K562 (cell line): ENCODE results near the gene DOK7. TPM values are rescaled to one million over a fixed set of nuclear protein-coding genes. Genes with fewer than 3 reads are reported as not detected.
A peak's percentile ranks its signal among the peaks of the same experiment; 100 is the strongest.

Experiments
- ARID2 ChIP-seq: fragments of 450-650 bp; IDR thresholded peaks from 2 replicates; pipeline ENCODE4 v1.6.1; 2017; ENCODE audit warnings: antibody characterized with exemption, mild to moderate bottlenecking
- CC2D1A ChIP-seq: fragments of 450-650 bp; IDR thresholded peaks from 2 replicates; pipeline ENCODE4 v1.6.1; 2017; ENCODE audit warnings: mild to moderate bottlenecking
- CTBP1 ChIP-seq: fragments of 450-650 bp; IDR thresholded peaks from 2 replicates; pipeline ENCODE4 v1.6.1; 2016; ENCODE audit warnings: borderline replicate concordance
- FIP1L1 ChIP-seq: fragments of 200-400 bp; formaldehyde crosslinking; IDR thresholded peaks from 2 replicates; pipeline ENCODE4 v1.6.1; 2018; ENCODE audit warnings: mild to moderate bottlenecking, low read depth, low read length; ENCODE audit not compliant: poor library complexity, severe bottlenecking
- HNRNPL ChIP-seq: fragments of 200-400 bp; formaldehyde crosslinking; IDR thresholded peaks from 2 replicates; pipeline ENCODE4 v1.6.1; 2017; ENCODE audit warnings: low read depth, mild to moderate bottlenecking, low read length
- KAT7 ChIP-seq: sonication (generic); formaldehyde crosslinking; IDR thresholded peaks from 2 replicates; pipeline ENCODE4 v1.8.0; 2022; ENCODE audit warnings: missing genetic modification reagents, mild to moderate bottlenecking, borderline replicate concordance
- MAZ ChIP-seq, 2 experiments: fragments of 450-650 bp in 1 of 2; sonication (generic) in 1 of 2; formaldehyde crosslinking; IDR thresholded peaks in 1 of 2; conservative IDR thresholded peaks in 1 of 2; 2 replicates each; pipeline versions ENCODE4 v1.4.0 to v1.5.0; 2020; ENCODE audit warnings: mild to moderate bottlenecking in 1 of 2, missing genetic modification reagents in 1 of 2
- NRF1 ChIP-seq, 2 experiments: fragments of 450-650 bp; IDR thresholded peaks in 1 of 2; conservative IDR thresholded peaks in 1 of 2; 2 replicates each; pipeline ENCODE4 v1.6.1; 2014; ENCODE audit warnings: mild to moderate bottlenecking in 2 of 2
- RB1 ChIP-seq: fragments of 450-650 bp; IDR thresholded peaks from 2 replicates; pipeline ENCODE4 v1.6.1; 2017; ENCODE audit warnings: low read depth, mild to moderate bottlenecking
- SAFB ChIP-seq: fragments of 200-400 bp; formaldehyde crosslinking; IDR thresholded peaks from 2 replicates; pipeline ENCODE4 v1.6.1; 2017; ENCODE audit warnings: low read depth, low read length, borderline replicate concordance
- STAG1 ChIP-seq: sonication (generic); formaldehyde crosslinking; IDR thresholded peaks from 2 replicates; pipeline ENCODE4 v1.5.0; 2020; ENCODE audit warnings: missing genetic modification reagents, borderline replicate concordance
- TCF7L2 ChIP-seq: fragments of 150-350 bp; IDR thresholded peaks from 2 replicates; pipeline ENCODE4 v1.6.1; 2016; ENCODE audit warnings: low read depth, mild to moderate bottlenecking, low read length, moderate library complexity
- ZNF740 ChIP-seq, 3 experiments: fragments of 200-800 bp in 1 of 3; sonication (Bioruptor generic) in 1 of 3; sonication (generic) in 1 of 3; formaldehyde crosslinking in 1 of 3; IDR thresholded peaks; 2 replicates each; pipeline versions ENCODE4 v1.6.1 to v1.8.0; 2016 to 2022; ENCODE audit warnings: mild to moderate bottlenecking in 2 of 3, missing compliant biosample characterization in 2 of 3, missing genetic modification characterization in 2 of 3, missing genetic modification reagents in 1 of 3
- polyA plus RNA-seq, 8 experiments: library from polyadenylated mRNA; depleted of rRNA in 4 of 8; stranded (reverse) in 5 of 8; unstranded in 3 of 8; fragments of >200 nt; fragmentation: Nextera tagmentation in 2 of 8; fragmentation: Illumina TruSeq in 1 of 8; extraction: Ambion mirVana in 2 of 8; extraction: Trizol in 1 of 8; gene quantifications; 2 replicates each; pipeline versions ENCODE4 v1.2.1 to v1.2.3, GENCODE V29; 2011 to 2014; ENCODE audit warnings: inconsistent platforms in 1 of 8, missing spikeins in 1 of 8
- total RNA-seq, 7 experiments: library from RNA; depleted of rRNA in 6 of 7; stranded (reverse); fragments of >200 nt in 6 of 7; fragmentation: Illumina TruSeq in 2 of 7; extraction: Trizol in 2 of 7; gene quantifications; 2 replicates each; pipeline versions ENCODE4 v1.2.1 to v1.2.3, GENCODE V29; 2011 to 2021; ENCODE audit warnings: low replicate concordance in 1 of 7
- TF ChIP-seq, protein P1 (sequence below): IDR thresholded peaks from 2 replicates; pipeline ENCODE4 v1.6.1; 2011; ENCODE audit warnings: borderline replicate concordance, low read depth, mild to moderate bottlenecking, moderate library complexity, low read length; ENCODE audit not compliant: insufficient read depth, poor library complexity, severe bottlenecking
- TF ChIP-seq, protein P2 (sequence below): fragments of 450-650 bp; formaldehyde crosslinking; IDR thresholded peaks from 2 replicates; pipeline ENCODE4 v1.4.0; 2020; ENCODE audit warnings: mild to moderate bottlenecking, moderate library complexity
- TF ChIP-seq, protein P3 (sequence below), 3 experiments: IDR thresholded peaks in 2 of 3; conservative IDR thresholded peaks in 1 of 3; 2 replicates each; pipeline ENCODE4 v1.5.1; 2011 to 2012; ENCODE audit warnings: low read length in 3 of 3, mild to moderate bottlenecking in 3 of 3, control low read depth in 2 of 3, improper control_type of control experiment in 1 of 3, inconsistent platforms in 1 of 3, low read depth in 1 of 3, mixed read lengths in 1 of 3, moderate library complexity in 1 of 3; ENCODE audit not compliant: insufficient read depth in 2 of 3
- TF ChIP-seq, protein P4 (sequence below): sonication (generic); formaldehyde crosslinking; IDR thresholded peaks from 2 replicates; pipeline ENCODE4 v1.8.0; 2022; ENCODE audit warnings: missing genetic modification reagents, mild to moderate bottlenecking, moderate library complexity, borderline replicate concordance

Gene DOK7
- total and polyA plus RNA-seq, 9 of the 15 experiments (the other 6 are each of a cell fraction or from before 2014, with no cell fraction given): not detected

- TF ChIP-seq, protein P1, sequence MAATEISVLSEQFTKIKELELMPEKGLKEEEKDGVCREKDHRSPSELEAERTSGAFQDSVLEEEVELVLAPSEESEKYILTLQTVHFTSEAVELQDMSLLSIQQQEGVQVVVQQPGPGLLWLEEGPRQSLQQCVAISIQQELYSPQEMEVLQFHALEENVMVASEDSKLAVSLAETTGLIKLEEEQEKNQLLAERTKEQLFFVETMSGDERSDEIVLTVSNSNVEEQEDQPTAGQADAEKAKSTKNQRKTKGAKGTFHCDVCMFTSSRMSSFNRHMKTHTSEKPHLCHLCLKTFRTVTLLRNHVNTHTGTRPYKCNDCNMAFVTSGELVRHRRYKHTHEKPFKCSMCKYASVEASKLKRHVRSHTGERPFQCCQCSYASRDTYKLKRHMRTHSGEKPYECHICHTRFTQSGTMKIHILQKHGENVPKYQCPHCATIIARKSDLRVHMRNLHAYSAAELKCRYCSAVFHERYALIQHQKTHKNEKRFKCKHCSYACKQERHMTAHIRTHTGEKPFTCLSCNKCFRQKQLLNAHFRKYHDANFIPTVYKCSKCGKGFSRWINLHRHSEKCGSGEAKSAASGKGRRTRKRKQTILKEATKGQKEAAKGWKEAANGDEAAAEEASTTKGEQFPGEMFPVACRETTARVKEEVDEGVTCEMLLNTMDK: peak; percentile 51
- TF ChIP-seq CC2D1A (0 out of 2 replicates have a peak, but pooled peaks have one; percentile 49), FIP1L1 (peak; percentile 26), HNRNPL (peak; percentile 81; the same call in 1 of the 2 replicates), MAZ (CRISPR knock-in tag; conservative IDR thresholded peaks at IDR 0.05 in 1 of 2, IDR thresholded peaks at IDR 0.05 in 1 of 2) (0 out of 4 replicates have a peak, but pooled peaks of 1 of the 2 experiments have one; percentile 23), ZNF740 (CRISPR knock-in tag; IDR thresholded peaks at IDR 0.05) (0 out of 2 replicates have a peak, but pooled peaks have one; percentile 30), ZNF740 (tag; IDR thresholded peaks at IDR 0.05) (no peak), TCF7L2 (no peak), CTBP1 (no peak), ARID2 (peak; percentile 63; the same call in 1 of the 2 replicates), SAFB (0 out of 2 replicates have a peak, but pooled peaks have one; percentile 28), RB1 (peak; percentile 73; the same call in 1 of the 2 replicates), STAG1 (CRISPR knock-in tag) (peak; percentile 92; the same call in 1 of the 2 replicates), NRF1 (conservative IDR thresholded peaks at IDR 0.05 in 1 of 2, IDR thresholded peaks at IDR 0.05 in 1 of 2) (no peak), KAT7 (no peak)
- TF ChIP-seq, protein P2, sequence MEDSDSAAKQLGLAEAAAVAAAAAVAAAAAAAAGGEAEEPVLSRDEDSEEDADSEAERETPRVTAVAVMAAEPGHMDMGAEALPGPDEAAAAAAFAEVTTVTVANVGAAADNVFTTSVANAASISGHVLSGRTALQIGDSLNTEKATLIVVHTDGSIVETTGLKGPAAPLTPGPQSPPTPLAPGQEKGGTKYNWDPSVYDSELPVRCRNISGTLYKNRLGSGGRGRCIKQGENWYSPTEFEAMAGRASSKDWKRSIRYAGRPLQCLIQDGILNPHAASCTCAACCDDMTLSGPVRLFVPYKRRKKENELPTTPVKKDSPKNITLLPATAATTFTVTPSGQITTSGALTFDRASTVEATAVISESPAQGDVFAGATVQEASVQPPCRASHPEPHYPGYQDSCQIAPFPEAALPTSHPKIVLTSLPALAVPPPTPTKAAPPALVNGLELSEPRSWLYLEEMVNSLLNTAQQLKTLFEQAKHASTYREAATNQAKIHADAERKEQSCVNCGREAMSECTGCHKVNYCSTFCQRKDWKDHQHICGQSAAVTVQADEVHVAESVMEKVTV: peak; percentile 18; the same call in 1 of the 2 replicates
- TF ChIP-seq, protein P3, sequence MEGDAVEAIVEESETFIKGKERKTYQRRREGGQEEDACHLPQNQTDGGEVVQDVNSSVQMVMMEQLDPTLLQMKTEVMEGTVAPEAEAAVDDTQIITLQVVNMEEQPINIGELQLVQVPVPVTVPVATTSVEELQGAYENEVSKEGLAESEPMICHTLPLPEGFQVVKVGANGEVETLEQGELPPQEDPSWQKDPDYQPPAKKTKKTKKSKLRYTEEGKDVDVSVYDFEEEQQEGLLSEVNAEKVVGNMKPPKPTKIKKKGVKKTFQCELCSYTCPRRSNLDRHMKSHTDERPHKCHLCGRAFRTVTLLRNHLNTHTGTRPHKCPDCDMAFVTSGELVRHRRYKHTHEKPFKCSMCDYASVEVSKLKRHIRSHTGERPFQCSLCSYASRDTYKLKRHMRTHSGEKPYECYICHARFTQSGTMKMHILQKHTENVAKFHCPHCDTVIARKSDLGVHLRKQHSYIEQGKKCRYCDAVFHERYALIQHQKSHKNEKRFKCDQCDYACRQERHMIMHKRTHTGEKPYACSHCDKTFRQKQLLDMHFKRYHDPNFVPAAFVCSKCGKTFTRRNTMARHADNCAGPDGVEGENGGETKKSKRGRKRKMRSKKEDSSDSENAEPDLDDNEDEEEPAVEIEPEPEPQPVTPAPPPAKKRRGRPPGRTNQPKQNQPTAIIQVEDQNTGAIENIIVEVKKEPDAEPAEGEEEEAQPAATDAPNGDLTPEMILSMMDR (IDR thresholded peaks at IDR 0.05 in 2 of 3, conservative IDR thresholded peaks at IDR 0.05 in 1 of 3; ENCODE audit: insufficient read depth in 2 of 3, low read depth in 1 of 3, low read length in 3 of 3): peak; percentile 88 to 94 (median 93)
- TF ChIP-seq, protein P4, sequence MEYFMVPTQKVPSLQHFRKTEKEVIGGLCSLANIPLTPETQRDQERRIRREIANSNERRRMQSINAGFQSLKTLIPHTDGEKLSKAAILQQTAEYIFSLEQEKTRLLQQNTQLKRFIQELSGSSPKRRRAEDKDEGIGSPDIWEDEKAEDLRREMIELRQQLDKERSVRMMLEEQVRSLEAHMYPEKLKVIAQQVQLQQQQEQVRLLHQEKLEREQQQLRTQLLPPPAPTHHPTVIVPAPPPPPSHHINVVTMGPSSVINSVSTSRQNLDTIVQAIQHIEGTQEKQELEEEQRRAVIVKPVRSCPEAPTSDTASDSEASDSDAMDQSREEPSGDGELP (CRISPR knock-in tag): peak; percentile 51; the same call in 1 of the 2 replicates
Measured at GRCh38 chr4:3442959-3443749, 20.0 kb upstream of the DOK7 start (continued).
